ENCODE measurements around the gene TRPM5. TPM values are rescaled to one million over a fixed set of nuclear protein-coding genes. Genes with fewer than 3 reads are reported as not detected.

TRPM5 gene
- total and polyA plus RNA-seq, 2 of the 8 experiments (the other 6 are each of a cell fraction or from before 2014, with no cell fraction given): 0.02 TPM; not detected in 1

- H3K23ac ChIP-seq (ENCODE audit: insufficient read length): no peak overlapping the region
- DNase-seq (ENCODE audit: low read depth in 1 of 2, low spot score in 2 of 2) (no peak), FAIRE-seq (no peak)
- H3K56ac ChIP-seq (replicated peaks; ENCODE audit: insufficient read length, low read depth, low read length): no peak overlapping the region
- no peaks in the 10 kb centered on the region for H3K9me3 ChIP-seq (ENCODE audit: insufficient read depth in 2 of 2, low read depth in 1 of 2, low read length in 1 of 2)
- no peaks in the 10 kb centered on the region for H3K79me1 ChIP-seq (ENCODE audit: low read depth, low read length)
- H4K5ac ChIP-seq (ENCODE audit: insufficient read length, low read depth, low read length): no peak overlapping the region
- H3K36me3 ChIP-seq (ENCODE audit: control insufficient read depth in 2 of 4, insufficient read depth in 4 of 4, low read length in 3 of 4): no peaks in the 10 kb centered on the region
- H2BK12ac ChIP-seq (ENCODE audit: low read depth, low read length): no peak overlapping the region
- no peaks in the 10 kb centered on the region; the same call in 1 of the 2 replicates for H3K23me2 ChIP-seq (ENCODE audit: low read depth, low read length)
- H3K4me2 ChIP-seq (ENCODE audit: insufficient read depth in 1 of 2, low read depth in 2 of 2, low read length in 2 of 2): no peak overlapping the region
- H2BK20ac ChIP-seq (ENCODE audit: low read length): no peak overlapping the region
- no peaks in the 10 kb centered on the region for H3K79me2 ChIP-seq (ENCODE audit: control insufficient read depth in 1 of 2, insufficient read depth in 2 of 2, low read length in 2 of 2)
- H2BK5ac ChIP-seq (ENCODE audit: low read depth, low read length): no peak overlapping the region
- peaks cover 0 to 3% (median under 1%) of the 10 kb centered on the region in 4 experiments; a peak in 1 of 7 replicates for H3K4me1 ChIP-seq (replicated peaks in 1 of 4; ENCODE audit: control insufficient read depth in 3 of 4, insufficient read depth in 4 of 4, low read length in 3 of 4)
- ChIA-PET POLR2A (ENCODE audit: partially characterized antibody) (no interaction called here), CTCF (ENCODE audit: partially characterized antibody) (interaction anchor here (0.8 to 2.1 kb wide), 5 partner anchors 14 to 148 kb away, joined by 3 to 12 read pairs (median 3); no protein-coding TSS in a partner anchor)
- no peak overlapping the region; the same call in 1 of the 2 replicates for H4K8ac ChIP-seq (ENCODE audit: extremely low read depth, insufficient read depth, low read length)
- H3K27me3 ChIP-seq (replicated peaks in 1 of 4; ENCODE audit: control insufficient read depth in 3 of 4, extremely low read depth in 1 of 4, insufficient read depth in 3 of 4, low read length in 3 of 4): peaks cover 26 to 74% (median 48%) of the 10 kb centered on the region in 4 experiments
- peaks cover 3 to 6% of the 10 kb centered on the region in 2 experiments for H4K20me1 ChIP-seq (replicated peaks in 1 of 2; ENCODE audit: control insufficient read depth in 1 of 2, insufficient read depth in 2 of 2, low read length in 2 of 2)
- H2AK5ac ChIP-seq (ENCODE audit: low read depth, low read length): no peak overlapping the region
- H3K4me3 ChIP-seq (ENCODE audit: extremely low read depth in 1 of 4, insufficient read depth in 2 of 4, low read depth in 3 of 4, low read length in 4 of 4): no peak overlapping the region
- no peak overlapping the region for H3K4ac ChIP-seq (replicated peaks; ENCODE audit: insufficient read length, low read depth, low read length)
- 86% methylated on average over 16 of the region's 19 CpGs; no CpG with 5 or more reads in 1 of the 2 experiments for WGBS, 2 experiments (ENCODE audit: extremely low coverage in 1 of 2, insufficient coverage in 1 of 2, insufficient read length in 1 of 2, insufficient replicate concordance in 2 of 2, low coverage in 1 of 2, low lambda C conversion rate in 2 of 2, missing lambda C conversion rate in 1 of 2)
- H3K9ac ChIP-seq (replicated peaks in 1 of 4; ENCODE audit: extremely low read depth in 1 of 4, low read depth in 3 of 4, low read length in 3 of 4): no peak overlapping the region
- no peak overlapping the region for H3K27ac ChIP-seq (ENCODE audit: low read depth, low read length)
- no peak overlapping the region for H2BK120ac ChIP-seq (replicated peaks; ENCODE audit: low read depth, low read length)
- no peak overlapping the region for H2AFZ ChIP-seq (ENCODE audit: low read length)
- no peak overlapping the region for H2BK15ac ChIP-seq (ENCODE audit: low read length)
- H3K18ac ChIP-seq (ENCODE audit: extremely low read depth, low read length): no peak overlapping the region
- no peak overlapping the region for H4K91ac ChIP-seq (replicated peaks; ENCODE audit: insufficient read length, low read length)
- no peak overlapping the region for H3K14ac ChIP-seq (ENCODE audit: insufficient read length)
- no peak for TF ChIP-seq CBX8 (IDR thresholded peaks at IDR 0.05; ENCODE audit: borderline replicate concordance, low read depth, low read length)
- TF ChIP-seq SRF (IDR thresholded peaks at IDR 0.05; ENCODE audit: low read depth, low read length): no peak
- no peak for TF ChIP-seq ASH2L (IDR thresholded peaks at IDR 0.05; ENCODE audit: low read length)
- TF ChIP-seq BRCA1 (IDR thresholded peaks at IDR 0.05; ENCODE audit: low read depth, low read length): no peak
- no peak for TF ChIP-seq E2F6 (IDR thresholded peaks at IDR 0.05)
- no peak for TF ChIP-seq FOSL1 (IDR thresholded peaks at IDR 0.05; ENCODE audit: insufficient read depth, low read depth, low read length)
- no peak for TF ChIP-seq MAX (IDR thresholded peaks at IDR 0.05)
- no peak for TF ChIP-seq CHD1 (IDR thresholded peaks at IDR 0.05; ENCODE audit: low read depth, low read length)
- no peak for TF ChIP-seq HDAC2 (IDR thresholded peaks at IDR 0.05; ENCODE audit: borderline replicate concordance in 1 of 2, low read depth in 2 of 2, low read length in 2 of 2)
Measured at GRCh38 chr11:2450321-2451041, 6.2 kb upstream of the TRPM5 start.

Measured in H1 (cell line).